Measurements from ENCODE around the gene THSD4.
A peak's percentile ranks its signal among the peaks of the same experiment; 100 is the strongest.

Gene THSD4

DNA sequence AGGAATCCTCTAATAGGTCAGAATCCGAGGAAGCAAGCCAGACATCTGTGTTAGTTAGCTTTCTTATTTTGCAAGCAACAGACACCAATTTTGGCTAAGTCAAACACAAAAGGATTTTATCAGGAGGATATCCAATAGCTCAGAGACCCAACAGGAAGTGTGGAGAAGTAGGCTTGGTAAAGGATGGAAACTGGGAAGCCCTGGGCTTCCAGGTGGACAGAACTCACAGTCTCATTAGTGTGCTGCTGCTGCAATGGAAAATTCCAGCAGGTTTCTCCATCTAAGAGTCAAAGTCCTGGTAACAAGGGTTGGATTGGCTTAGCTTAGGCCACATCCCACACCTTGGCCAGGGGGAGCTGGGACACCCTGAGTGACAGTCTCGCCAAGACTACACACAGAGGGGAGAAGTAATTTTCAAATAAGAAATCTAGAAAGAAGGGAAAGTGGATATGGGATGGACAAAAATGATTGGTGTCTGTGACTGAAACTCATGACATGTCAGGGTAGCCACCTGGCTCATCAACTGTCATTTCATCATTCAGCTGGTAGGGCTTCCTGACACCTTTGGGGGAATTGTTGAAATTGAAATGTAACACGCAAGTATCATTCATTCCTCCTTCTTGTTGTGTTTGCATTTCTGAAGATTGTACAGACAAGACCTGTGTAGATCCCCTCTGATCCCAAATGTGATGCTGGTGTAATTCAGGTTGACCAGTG lies 158.6 kb downstream of the THSD4 start:
- DNase-seq: no peak

DNA sequence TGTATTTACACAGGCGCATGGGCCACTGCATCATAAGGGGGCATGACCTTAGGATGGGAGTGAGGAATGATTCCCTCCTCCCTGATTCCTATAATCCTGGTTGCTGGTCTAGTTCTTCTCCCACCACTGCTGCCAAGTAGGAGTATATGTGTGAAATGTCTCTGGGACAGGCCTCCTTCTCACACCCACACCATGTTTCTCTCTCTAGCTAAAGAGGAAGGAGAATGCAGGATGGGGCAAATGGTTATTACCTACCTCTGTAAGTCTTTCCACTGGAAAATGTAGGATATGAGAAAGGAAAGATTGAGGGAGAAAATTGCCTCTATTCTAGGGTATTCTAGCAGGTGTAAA lies 159.2 kb downstream of the THSD4 start:
- no peak for DNase-seq

DNA sequence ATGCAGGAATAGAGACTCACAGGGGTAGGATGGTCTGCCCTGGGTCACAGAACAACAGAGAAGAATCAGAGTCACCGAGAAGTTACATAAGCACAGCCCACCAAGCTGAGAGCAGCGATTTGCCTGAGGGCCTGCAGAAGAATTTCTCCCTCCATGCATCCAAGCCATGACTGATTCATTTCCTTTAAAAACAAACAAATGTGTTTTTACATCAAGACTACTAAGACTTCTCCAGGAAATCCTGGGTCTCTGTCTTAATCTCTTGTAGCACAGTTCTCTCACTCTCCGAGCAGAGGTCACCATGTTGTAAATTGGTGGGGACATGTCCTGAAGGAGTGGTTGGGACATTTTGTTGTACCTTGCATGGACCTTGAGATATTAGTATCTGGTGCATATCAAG lies 159.8 kb downstream of the THSD4 start:
- no peak for DNase-seq

DNA sequence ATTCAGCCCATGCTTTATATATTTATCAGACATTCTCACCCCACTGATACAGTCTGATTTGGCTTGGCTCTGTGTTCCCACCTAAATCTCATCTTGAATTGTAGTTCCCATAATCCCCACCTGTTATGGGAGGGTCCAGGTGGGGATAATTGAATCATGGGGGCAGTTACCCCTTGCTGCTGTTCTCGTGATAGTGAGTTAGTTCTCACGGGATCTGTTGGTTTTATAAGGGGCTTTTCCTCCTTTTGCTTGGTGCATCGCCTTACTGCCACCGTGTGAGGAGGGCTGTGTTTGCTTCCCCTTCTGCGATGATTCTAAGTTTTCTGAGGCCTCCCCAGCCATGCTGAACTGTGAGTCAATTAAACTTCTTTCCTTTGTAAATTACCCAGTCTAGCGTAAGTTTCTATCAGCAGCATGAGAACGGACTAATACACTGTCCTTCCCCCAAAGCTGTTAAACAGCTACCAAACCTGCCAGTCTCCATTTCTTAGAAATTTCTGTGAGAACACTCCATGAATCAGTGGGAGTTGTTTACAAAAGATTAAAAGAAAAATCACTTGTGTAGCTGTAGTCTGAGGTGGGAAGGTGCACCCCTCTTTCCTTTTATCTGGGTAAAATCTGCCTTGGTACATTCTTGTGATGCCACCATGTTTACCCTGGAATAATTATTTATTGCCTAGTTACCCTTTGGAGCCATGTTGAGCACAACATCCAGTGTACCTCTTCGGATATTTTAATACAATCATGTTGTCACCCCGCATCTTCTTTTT lies 160.5 kb downstream of the THSD4 start:
- DNase-seq: no peak

DNA sequence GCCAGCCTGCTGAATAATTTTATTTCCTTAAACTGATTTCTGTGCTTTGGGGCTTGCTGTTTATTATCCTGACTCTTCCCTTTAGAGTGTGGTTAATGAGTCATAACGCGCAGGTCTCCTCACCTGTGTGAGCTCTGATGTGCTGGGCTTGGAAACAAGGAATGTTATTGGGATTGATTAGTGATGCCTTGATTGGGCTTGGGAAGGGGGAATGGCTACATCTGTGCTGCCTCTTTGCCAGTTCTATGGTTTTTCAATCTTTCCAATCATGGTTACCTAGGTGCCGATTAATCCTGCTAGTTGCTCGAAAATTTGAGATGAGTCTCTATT lies 161.0 kb downstream of the THSD4 start:
- no peak for DNase-seq

DNA sequence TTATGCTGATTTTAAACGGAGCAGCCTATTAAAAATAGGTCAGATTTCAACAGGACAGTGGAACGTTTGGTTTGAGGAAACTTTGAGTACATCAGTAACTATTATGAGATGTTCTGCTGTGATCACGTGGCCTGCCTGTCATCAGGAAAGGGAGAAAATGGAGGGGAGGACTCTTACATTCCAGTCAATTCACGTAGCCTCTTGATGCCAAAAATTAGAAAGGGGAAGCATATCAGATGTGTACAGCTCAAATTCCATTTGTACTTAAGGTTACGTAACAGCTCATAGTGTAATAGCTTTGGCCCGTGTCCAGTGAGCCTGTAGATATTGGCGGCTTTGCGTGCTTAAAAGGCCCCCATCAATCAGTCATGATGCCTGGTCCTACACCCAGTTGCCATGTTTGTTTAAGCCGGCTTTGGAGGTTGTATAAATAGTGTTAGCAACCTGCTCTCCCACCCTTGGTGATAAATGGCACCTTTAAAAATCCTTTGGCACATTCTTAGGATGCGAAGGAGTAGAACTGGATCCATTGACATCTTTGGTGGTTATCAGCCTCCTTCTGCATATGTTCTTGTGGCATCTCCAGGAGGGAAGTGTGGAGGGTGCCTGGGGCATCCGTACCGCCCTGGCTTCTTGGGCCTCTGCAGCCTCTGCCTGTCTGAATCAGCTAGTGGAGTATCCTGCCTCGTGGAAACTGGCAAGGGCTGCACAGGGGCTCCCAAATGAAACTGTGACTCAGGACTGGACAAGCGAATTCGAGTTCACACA lies 163.9 kb downstream of the THSD4 start:
- DNase-seq: peak; percentile 71 to 85

DNA sequence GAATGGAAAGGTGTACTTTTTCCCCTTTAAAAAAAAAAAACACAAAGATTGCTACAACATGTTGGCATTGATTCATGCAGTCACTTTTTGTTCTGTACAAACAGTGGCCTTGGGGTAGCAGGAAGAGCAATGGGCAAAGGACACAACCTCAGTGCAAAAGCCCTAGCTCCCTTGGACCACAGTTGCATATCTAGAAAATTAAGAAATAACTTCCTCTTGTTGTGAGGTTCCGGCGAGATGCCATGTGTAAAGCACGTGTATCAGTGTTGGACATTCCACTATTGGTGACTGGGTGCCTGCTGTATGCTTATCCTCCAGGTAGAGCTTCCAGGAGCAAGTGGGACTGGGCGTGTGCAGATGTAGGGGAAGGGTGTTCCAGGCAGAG lies 164.5 kb downstream of the THSD4 start:
- no peak for DNase-seq

DNA sequence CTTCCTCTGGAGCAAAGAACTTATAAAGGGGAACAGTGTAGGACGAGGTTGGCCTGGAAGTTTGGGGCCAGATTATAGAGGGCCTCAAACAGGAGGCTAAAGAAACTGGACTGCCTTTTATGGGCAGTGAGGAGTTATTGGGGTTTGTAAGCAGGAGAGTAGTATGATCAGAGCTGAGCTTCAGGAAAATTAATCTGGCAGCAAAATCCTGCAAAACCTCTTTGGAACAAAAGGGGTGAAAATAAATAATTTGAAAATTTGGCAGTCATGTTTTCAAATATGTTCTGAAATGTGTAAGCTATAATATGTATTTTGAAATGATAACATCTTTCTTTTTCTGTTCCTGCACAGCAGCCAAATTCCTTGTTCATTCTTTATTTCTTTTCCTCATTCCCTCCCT lies 164.9 kb downstream of the THSD4 start:
- DNase-seq: no peak

DNA sequence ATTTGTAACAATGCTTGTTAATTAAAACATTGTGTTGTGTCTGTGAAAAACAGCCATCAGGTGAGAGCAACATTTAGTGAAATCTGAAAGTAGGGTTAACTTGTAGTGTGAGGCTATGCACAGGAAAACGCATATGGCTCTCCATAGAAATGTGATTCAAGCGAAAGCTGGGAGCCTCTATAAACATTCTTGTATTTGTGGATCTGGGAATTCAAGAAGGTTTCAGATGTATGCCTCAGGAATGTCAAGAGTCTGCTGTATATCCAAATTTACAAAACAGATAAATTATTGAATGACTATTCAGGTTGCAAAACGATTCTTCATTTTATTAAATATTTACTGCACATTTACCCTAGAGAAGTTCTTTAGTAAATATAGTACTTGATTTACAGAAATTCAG lies 166.0 kb downstream of the THSD4 start:
- no peak for DNase-seq

DNA sequence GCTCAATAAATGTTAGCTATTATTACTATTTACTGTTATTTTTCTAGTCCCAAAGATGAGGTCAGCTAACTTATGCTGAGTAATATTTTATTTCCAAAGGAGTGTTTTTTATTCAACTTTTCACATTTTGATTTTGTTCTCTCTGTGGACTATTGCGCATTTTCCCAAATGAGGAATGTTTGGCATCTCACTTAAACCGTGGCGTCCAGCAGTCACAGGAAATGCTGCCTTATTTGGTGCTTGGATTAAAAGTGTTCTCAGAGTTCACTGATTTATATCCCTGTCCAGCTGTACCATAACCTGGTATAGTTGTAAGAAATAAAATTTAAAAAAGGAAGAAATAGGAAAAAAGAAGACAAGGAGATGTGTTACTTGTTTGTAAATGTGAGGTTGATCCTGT lies 166.8 kb downstream of the THSD4 start:
- DNase-seq: no peak

DNA sequence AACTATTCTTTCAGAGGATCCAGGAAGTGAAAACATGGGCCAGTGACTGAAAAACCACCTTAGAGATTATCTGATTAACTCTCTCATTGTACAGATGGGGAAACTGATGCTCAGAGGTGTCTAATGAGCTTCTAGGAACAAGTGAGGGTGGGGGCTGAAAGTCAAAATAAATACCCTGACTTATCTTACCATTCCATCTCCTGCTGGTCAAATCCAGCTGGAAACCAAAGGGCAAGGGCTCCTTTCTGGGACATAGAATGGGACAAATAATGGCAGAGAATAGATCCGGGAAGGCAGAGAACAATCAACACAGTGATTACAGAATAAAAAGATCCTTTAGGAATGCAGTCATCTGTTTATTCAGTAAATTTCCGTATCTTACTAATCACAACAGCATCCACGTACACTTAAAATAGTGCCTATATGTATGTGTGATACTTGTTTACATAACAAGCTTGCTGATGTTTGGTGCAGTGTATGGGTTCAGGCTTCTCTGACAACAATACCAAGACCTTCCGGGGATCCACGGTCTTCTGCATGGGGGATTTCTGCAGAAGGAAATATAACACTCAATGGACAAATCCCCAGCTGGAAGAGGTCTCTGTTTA lies 173.2 kb downstream of the THSD4 start:
- no peak for DNase-seq

DNA sequence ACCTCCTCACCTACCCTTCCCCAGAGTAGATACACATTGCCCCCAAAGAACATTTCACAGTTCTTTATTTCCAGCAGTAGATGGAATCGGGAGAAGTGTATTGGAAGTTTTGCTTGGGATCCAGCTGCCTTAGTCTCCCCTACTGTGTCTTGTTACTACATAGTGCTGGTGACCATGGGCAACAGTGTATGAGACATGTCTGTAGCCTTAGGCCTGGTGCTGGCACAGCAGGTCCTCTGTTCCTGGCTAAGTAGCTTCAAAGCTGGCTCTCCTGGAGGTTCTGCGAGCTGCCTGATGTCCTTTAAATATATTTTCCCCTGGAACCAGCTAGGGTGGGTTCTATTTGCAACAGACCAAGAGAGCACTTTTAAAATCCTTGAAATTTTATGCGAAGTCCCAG lies 174.7 kb downstream of the THSD4 start:
- DNase-seq: no peak

DNA sequence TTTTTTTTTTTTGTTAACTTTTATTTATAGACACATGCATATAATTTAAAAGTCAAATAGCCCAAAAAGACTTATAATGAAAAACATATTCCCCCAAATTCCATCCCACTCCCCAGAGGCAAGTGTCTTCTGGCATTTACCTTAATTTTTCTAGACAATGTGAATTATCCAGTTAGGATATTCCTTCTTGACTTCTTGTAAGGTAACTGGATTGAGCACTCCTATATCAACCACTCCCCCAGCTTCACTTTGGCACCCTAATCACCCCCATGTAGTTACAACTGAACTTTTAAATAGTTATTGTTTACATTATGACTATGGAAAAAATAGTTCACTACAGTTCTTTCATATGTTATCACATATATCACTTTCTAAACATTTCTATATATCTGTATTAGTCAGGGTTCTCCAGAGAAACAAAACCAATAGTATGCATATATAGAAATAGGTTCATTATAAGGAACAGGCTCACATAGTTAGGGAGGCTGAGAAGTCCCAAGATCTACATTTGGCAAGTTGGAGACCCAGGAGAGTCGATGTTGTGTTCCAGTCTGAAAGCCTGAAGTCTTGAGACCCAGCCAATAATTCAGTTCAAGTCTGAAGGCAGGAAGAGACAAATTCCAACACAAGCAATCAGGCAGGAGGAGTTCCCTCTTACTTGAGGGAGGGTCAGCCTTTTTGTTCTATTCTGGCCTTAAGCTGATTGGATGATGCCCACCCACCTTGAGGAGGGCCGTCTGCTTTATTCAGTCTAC lies 175.8 kb downstream of the THSD4 start:
- no peak for DNase-seq

DNA sequence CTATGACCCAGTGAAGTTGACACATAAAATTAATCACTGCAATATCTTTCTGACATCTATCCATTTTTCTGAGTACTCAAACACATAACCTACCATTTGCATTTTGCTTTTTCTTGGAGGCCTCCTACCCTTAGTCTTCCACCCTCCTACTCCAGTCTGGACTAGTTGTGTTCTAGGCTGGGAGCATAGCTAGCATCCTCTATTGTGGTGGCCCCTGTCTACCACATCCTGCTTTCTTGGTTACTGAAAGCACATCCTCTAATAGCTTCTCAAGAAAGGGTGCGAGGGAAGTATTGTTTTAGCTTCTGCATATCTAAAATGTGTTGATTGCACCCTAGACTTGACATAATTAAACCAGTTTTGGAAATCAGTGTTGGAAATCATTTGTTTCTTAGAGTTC lies 176.5 kb downstream of the THSD4 start:
- DNase-seq: no peak

DNA sequence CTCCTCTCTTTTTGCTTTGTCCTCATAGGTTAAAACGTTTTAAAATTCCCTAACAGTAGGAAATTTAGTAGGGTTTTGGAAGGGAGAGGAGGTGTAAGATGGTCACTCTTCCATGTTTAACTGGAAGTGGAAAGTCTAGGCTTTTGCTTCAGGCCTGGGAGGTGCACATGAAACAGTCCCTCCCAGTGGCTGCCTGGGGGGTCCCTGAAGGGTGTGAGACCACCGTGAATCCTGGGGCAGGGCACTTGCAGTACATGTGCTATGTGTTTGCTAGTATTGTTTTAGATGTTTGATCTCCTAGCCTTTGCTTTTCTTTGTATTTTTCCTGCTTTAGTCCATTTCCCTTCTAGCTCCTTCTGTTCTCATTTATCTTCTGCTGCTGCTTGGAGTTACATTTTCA lies 178.5 kb downstream of the THSD4 start:
- DNase-seq: no peak

DNA sequence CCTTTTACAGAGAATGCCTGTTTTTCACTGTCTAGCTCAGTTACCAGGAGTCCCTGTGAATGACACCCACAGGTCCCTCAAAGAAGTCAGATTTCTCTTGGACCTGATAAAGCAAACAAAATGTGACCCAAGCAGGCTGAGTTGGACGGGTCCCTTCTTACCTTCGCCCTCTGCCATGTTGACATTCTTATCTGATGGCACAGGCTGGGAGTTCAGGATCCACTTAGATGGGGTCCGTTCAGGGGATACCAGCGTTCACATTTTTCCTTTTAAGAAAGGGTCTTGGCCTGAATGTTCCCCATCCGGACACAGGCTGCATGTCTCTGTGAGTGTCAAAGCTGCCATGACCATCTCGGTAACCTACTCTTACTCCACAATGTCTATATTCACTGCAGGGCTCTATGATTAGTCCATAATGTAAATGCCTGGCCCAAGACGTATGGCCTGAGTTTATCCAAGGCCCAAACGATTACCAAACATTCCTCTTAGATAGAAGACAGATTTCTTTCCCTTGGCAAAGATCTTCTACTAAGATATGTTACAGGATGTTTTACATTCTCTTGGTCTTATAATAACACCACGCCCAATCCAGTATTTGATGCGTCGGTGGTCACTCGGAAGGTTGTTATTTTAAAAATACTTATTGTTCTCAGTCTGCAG lies 179.1 kb downstream of the THSD4 start:
- no peak for DNase-seq

DNA sequence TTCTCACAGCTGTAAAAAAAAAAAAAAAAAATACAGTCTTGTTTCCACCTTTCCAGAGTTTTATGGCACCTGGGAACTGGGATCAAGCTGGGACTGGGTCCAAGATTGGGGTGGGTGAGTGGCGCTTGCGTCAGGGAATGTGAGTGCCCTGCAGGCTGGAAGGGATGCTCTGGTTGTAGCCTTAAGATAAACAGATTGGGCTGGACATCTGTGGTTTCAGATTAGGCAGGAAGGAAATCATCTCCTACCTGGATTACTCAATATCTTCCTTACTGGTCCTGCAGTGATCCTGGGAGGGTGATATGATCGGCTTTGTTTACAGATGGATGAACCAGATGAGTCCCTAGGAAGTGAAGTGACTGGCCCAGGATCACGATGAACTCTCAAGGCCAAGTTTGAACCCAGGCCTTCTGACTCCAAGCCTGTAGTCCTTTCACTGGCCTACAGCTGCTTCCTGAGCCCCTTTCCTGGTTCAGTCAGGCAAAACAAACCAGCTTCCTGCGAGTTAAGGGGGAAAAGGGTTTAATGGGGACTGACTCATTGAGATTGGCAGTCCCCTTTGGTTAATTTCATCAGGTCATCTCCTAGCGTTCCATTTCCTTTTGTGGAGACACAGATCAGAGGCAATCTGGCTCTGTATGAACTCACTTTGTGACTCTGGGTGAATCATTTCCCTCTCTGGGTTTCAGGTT lies 179.8 kb downstream of the THSD4 start:
- no peak for DNase-seq

DNA sequence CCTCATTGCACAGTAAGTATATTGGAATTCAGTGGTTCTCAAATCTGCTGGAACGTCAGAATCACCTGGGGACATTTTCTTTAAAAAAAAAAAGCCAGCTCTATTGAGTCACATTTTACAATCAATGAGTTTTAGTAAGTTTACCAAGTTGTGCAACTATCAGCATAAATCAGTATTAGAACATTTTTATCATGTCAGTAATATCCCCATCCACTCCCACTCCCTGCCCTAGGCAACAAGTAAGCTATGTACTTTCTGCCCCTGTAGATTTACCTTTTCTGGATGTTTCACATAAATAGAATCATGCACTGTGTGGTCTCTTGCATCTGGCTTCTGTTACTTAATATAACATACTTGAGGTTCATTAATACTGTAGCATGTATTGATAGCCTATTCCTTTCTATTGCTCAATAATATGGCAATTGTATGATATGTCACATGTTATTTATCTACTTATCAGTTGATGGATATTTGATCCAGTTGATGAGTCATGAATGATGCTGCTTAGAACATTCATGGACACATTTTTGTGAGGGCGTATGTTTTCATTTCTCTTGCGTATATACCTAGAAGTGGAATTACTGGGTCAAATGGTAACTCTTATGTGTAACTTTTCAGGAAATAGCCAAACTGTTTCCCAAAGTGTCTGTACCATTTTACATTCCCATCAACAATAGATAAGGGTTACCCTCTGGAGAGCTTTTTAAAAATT lies 180.5 kb downstream of the THSD4 start:
- DNase-seq: no peak

DNA sequence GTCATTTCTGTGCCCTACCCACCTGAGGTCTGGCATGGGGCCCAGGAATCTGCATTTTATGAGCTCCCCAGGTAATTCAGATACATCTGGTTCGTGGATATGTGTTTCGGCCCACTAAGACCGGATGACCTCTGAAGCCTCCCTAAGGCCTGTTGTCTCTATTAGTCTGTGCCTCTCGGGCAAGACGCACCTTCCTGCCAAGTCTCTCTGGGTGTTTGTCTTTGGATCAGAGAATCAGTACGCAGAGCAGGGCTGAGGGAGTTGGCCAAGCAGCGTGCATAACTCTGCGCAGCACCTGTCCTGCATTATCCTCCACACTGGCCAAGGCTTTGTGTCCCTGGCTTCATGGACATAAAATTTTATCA lies 181.0 kb downstream of the THSD4 start:
- no peak for DNase-seq

DNA sequence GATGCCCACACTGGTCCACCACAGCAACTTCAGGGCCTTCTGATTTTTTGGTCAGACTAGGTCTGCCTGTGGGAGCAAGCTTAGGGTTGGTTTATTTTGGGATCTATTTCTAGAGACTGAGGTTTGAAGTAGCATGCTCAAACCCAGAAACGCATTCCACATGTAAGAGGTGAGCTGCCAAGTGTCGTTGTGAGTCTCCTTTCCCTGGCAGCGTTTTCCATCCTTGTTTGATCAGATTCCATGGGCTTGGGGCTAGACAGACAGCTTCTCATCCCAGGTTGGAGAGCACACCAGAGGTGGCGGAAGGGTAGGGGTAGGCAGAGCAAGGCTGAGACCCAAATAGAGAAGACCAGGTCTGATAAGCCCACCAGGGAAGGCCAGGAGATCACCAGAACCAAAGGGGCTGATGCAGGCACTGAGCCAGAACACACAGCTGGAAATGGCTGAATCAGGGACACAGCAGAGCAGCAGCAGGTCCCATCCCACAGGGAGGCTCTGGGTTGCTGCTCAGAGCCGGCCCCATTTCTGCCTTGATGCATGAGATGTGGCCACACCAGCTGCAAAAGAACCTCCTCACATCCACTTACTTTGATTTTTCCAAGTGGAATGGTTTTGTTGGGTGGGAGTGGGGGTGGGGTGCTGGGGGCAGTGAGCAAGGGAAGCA lies 186.8 kb downstream of the THSD4 start:
- no peak for DNase-seq

Measured in SHP77 (cell line).